Measurements from ENCODE around the gene RANBP6.
"Not testable (repeated sequence)": the region's sequence is repeated elsewhere in the genome, so short reads cannot be mapped to it uniquely, and the experiment has no call there.

RANBP6 gene

DNA sequence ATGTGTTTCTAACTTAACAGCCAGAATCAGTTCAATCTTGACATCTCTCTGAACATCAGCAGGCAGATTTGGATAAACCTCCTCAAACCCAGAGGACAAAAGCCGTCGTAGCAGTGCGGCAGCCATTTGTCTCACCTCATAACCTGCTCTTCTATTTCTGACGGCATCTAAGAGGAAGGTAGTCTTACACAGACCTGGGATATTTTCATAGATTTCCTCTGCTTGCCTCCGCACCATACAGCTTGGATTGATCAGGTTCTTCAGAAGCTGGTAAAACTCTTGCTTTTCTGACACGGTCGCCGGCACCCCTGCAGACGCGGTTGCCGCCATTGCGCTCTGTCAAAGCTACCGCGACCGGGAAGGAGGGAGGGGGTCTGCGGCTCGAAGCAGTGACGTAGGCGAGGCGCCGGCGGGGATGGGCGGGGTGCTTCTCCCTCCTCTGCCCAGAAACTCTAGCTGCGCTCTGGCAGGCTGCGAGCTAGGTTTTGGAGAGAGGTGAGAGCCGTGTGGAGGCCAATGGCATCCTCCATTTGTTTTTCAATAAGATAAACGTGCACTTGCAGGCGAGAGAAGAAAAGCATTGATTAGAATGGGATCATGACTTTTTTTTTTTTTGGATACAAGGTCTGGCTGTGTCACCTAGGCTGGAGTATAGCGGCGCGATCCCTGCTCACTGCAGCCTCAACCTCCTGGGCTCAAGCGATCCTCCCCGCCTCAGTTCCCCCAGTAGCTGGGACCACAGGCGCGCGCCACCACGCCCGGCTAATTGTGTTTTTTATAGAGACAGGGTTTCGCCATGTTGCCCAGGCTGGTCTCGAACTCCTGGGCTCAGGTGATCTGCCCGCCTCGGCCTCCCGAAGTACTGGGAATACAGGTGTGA, at the start of gene RANBP6:
TSS of gene RANBP6 (minus strand) at position 347 of the 880 bp plus-strand sequence. CDS start at position 330, 17 bp downstream.
- peak; percentile 78 for DNase-seq (ENCODE audit: low read depth, low spot score)

DNA sequence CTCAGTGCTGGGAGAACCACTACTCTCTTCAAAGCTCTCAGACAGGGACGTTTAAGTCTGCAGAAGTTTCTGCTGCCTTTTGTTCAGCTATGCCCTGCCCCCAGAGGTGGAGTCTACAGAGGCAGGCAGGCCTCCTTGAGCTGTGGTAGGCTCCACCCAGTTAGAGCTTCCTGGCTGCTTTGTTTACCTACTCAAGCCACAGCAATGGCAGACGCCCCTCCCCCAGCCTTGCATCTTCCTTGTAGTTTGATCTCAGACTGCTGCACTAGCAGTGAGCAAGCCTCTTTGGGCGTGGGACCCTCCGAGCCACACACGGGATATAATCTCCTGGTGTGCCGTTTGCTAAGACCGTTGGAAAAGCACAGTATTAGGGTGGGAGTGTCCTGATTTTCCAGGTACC, 47.7 kb upstream of the RANBP6 start:
- DNase-seq (ENCODE audit: low read depth, low spot score): not testable (repeated sequence)

DNA sequence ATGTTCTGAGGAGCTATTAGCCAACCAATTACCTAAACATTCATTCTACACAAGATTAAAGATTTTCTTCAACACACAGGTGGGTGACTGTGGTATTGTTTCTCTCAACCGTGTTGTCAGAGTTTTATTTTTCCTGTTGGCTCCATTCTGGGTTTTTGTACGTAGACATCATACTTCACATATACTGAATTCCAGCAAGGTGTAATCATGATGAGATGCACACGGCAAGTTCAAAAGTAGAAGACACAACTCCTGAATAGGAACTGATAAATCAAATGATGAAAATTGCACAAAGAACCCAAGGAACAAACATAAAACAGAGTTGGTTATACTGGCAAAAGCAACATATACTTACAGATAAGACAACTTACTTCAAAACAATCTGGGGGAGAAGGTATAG, 40.2 kb upstream of the RANBP6 start:
- no peak for DNase-seq (ENCODE audit: low read depth, low spot score)

- no peak for DNase-seq (ENCODE audit: low read depth, low spot score)
Observed at GRCh38 chr9:6055216-6055615, 39.8 kb upstream of the RANBP6 start.

DNA sequence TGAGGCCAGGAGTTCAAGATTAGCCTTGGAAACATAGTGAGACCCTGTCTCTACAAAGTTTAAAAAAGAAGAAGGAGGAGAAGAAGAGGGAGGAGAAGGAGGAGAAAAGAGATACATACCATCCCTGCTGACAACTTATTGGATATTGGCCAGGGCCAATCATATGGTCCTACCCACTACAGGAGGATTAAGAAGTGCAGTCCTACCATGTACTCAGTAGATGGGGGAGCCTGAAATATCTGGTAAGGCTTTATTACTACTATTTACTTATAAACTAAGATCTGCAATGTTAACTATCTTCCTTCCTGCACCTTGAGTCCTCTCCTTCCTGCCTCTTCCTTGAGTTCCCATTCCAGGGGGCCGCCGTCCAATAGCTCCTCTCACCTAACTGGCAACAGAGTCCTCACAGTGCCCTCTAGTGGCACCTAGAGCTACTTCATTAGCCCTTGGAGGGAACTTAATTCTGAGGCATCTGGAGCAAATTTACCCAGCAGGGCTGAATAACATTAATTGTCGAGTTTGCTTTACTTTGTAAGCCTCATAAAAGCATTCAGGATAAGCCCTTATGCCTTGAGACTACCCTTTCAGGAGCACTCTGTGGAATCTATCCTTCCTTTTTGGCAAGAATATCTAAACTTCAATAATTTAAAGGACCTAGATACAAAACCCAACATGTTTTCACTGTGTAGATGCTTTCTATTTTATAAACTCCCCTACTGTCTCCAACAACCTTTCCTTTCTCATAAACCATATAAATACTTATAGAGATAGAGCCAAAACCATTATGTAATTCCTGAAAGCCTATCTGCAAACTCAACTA, 39.1 kb upstream of the RANBP6 start:
- DNase-seq (ENCODE audit: low read depth, low spot score): peak; percentile 30

GRCh38 chr9:6052293-6052919, 37.0 kb upstream of the RANBP6 start:
- no peak for DNase-seq (ENCODE audit: low read depth, low spot score)

- no peak for DNase-seq (ENCODE audit: low read depth, low spot score)
Observed at GRCh38 chr9:6051511-6051950, 36.1 kb upstream of the RANBP6 start.

- DNase-seq (ENCODE audit: low read depth, low spot score): no peak
Observed at GRCh38 chr9:6049798-6050197, 34.4 kb upstream of the RANBP6 start.

- no peak for DNase-seq (ENCODE audit: low read depth, low spot score)
Observed at GRCh38 chr9:6048039-6048438, 32.6 kb upstream of the RANBP6 start.

- no peak for DNase-seq (ENCODE audit: low read depth, low spot score)
Observed at GRCh38 chr9:6047020-6047419, 31.6 kb upstream of the RANBP6 start.

DNA sequence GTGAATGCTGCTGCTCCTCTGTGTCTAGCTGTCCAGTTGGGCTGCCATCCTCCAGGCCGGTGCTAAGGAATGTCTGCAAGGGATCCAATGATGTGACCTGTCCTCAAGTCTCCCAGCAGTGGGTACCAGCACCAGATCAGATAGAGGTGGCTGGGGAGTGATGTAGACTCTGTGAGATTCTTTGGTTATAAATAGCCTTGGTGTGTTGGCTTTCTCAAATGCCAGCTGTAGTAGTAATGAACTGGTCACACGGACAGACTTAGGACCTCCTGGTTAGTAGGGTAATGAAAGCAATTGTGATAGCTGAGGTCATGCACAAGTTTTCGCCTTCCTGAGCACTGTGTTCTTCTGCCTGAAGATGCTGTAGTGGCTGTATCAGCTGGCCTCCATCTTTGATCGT, 29.9 kb upstream of the RANBP6 start:
- no peak for DNase-seq (ENCODE audit: low read depth, low spot score)

- DNase-seq (ENCODE audit: low read depth, low spot score): no peak
Observed at GRCh38 chr9:6040077-6040476, 24.7 kb upstream of the RANBP6 start.

- DNase-seq (ENCODE audit: low read depth, low spot score): no peak
Observed at GRCh38 chr9:6036391-6036790, 21.0 kb upstream of the RANBP6 start.

DNA sequence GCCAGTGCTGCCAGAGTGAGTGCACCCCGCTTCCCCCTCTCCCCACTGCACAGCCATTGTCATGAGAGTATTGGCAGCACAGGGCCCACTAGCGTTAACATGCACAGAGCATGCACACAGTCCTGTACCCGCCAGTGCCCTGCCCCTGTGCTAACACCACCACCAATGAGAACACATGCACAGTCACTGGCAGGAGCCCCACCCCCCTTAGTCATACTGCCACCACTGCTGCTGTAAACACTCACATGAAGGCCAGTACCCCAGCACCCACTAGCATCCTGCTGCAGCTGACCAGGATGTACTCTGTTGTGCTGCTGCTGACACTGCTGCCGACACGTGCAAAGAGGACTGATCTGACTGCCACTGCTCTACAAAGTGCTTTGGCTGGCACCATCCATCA, 19.5 kb upstream of the RANBP6 start:
- DNase-seq (ENCODE audit: low read depth, low spot score): no peak

- DNase-seq (ENCODE audit: low read depth, low spot score): no peak
Observed at GRCh38 chr9:6029604-6030274, 14.3 kb upstream of the RANBP6 start.

DNA sequence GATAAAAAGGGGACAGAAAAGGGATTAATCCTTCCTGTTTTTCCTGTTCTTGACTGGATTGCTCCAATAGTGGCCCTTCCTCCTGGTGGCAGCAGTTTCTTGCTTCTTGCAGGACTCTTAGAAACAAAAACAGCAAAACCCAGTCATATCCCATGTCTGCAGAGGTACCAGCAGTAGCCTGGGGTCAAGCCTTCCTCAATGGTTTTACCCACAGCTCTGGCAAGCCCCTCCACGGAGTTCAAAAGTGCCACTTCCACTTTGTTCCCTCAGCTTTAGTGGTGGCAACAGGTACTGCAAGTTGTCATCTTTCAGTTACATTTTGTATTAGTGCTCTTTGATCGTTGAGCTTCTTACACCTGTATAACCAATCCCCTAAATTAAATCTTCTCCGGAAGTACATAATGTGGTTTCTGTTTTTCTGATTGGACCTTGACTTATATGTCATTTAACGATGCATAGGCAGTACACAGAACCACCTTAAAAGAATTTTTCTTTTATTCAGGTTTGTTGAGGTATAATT, 8.7 kb upstream of the RANBP6 start:
- no peak for DNase-seq (ENCODE audit: low read depth, low spot score)

DNA sequence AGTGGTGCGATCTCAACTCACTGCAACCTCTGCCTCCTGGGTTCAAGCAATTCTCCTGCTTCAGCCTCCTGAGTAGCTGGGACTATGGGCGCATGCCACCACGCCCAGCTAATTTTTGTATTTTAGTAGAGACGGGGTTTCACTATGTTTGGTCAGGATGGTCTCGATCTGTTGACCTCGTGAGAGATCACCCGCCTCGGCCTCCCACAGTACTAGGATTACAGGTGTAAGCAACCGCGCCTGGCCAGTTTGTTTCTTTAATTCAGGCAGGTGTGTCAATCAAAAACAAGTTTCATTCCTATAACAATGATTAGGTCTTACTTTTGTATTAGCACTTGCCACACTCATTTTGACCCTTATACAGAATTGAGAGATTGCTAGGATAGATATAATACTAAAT, 1.6 kb upstream of the RANBP6 start:
- DNase-seq (ENCODE audit: low read depth, low spot score): not testable (repeated sequence)

- no peak for DNase-seq (ENCODE audit: low read depth, low spot score)
Observed at GRCh38 chr9:6014670-6015270, 654 bp downstream of the RANBP6 start.

DNA sequence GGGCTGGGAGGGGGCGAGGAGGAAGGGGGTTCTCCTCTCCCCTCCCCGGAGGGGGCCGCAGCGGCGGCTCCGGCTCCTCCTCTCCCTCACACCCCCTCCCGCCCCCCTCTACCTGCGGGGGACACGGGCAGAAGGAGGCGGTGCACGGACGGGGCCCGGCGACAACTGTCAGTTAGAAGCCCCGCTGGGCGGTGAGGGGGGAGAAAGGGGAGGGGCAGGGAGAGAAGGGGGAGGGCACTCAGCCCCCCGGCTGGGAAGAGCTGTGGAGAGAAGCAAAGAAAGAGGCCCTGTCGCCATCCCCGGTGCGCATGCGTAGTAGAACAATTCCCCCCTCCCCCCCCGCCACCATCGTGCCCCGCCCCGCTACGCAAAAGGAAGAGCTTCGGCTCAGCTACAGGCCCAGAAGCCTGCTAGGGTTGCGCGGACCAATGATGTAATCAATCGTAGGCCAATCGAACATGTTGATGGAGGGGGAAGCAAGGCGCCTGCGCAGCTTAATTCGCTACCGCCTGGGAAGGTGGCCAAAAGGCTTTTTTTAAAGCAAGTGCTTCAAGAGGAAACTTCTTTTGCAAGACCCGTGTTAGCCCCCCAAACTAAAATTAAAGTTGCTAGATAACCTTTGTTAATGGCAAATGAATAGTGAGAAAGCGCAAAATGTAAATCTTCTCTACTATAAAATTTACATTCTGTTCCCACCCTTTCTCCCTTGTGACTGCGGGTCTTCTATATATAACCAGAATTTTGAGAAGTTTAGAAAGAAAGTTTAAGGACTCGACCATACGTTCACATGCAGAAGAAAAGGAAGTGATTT, 7.0 kb downstream of the RANBP6 start:
- DNase-seq (ENCODE audit: low read depth, low spot score): peak; percentile 86

DNA sequence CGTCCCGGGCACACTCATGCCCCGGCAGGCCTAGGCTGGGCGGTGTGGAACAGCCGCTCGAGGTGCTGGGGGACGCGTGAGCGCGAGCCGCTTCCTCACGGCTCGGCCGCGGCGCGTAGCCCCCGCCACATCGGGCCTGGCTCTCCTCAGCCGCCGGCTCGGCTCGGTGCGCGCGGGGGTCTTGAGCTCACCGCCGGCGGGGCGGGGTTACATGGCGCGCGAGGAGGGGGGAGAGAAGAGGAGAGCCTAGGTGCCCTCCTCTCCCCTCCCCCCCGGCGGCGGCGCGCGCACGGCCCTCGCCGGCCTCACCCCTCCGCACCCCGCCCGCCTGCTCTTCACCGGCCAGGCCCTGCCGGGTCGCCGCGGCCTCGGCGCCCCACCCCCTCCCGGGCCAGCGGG, 7.7 kb downstream of the RANBP6 start:
- DNase-seq (ENCODE audit: low read depth, low spot score): peak; percentile 65

Data from activated naive CD8-positive, alpha-beta T cell treated with anti-CD3 and anti-CD28 coated beads, Interleukin-2, amount 50 U/mL, for 16 hours (primary cell).